Fibroblast of mammary gland (primary cell): ENCODE results near the gene NTN1.
"Not testable (repeated sequence)": the region's sequence is repeated elsewhere in the genome, so short reads cannot be mapped to it uniquely, and the experiment has no call there.

ENCODE experiments used
- DNase-seq: peaks from one replicate; pipeline ENCODE4 v3.0.0-alpha.2; 2010; ENCODE audit warnings: low read depth
- H3K4me3 ChIP-seq: 2 replicates; pipeline ENCODE4 v1.5.1; 2011; ENCODE audit warnings: low read depth, mild to moderate bottlenecking, low read length, moderate library complexity; ENCODE audit not compliant: control insufficient read depth
- CTCF ChIP-seq: conservative IDR thresholded peaks from 2 replicates; pipeline ENCODE4 v1.5.1; 2011; ENCODE audit warnings: low read depth, low read length, inconsistent platforms; ENCODE audit not compliant: control insufficient read depth, insufficient read depth

NTN1 gene

GRCh38 chr17:8986295-8986694 is 35.0 kb upstream of the NTN1 start:
- TF ChIP-seq CTCF: peak; percentile 1
- no peak for DNase-seq
- H3K4me3 ChIP-seq: no peak overlapping the region

- DNase-seq, H3K4me3 ChIP-seq: not testable (repeated sequence)
These were observed 32.9 kb upstream of the NTN1 start for GRCh38 chr17:8988263-8988935.

GRCh38 chr17:8991514-8992285 is 29.6 kb upstream of the NTN1 start:
- no peak overlapping the region for H3K4me3 ChIP-seq
- TF ChIP-seq CTCF: peak; percentile 82
- peak; percentile 66 for DNase-seq

- DNase-seq: peak; percentile 33
- H3K4me3 ChIP-seq: no peak overlapping the region
- TF ChIP-seq CTCF: peak; percentile 86
These were observed 27.0 kb upstream of the NTN1 start for GRCh38 chr17:8994319-8994718.

- no peak overlapping the region for H3K4me3 ChIP-seq
- DNase-seq: no peak
- TF ChIP-seq CTCF: no peak
These were observed 25.6 kb upstream of the NTN1 start for GRCh38 chr17:8995711-8996110.

- TF ChIP-seq CTCF: peak; percentile 95
- H3K4me3 ChIP-seq: no peak overlapping the region
- peak; percentile 51 for DNase-seq
These were observed 23.2 kb upstream of the NTN1 start for GRCh38 chr17:8997994-8998628.

GRCh38 chr17:9001559-9001958 is 19.8 kb upstream of the NTN1 start:
- TF ChIP-seq CTCF: no peak
- H3K4me3 ChIP-seq: no peak overlapping the region
- no peak for DNase-seq
